HCT116 (cell line): ENCODE results near the gene THRA.

Experiments used
- JUND ChIP-seq: IDR thresholded peaks from 2 replicates; pipeline ENCODE4 v1.6.1; 2012
- POLR2AphosphoS5 ChIP-seq: IDR thresholded peaks from 2 replicates; pipeline ENCODE4 v1.6.1; 2011; ENCODE audit warnings: mild to moderate bottlenecking, low read depth, low read length, moderate library complexity
- SIN3A ChIP-seq: IDR thresholded peaks from 2 replicates; pipeline ENCODE4 v1.6.1; 2012; ENCODE audit warnings: low read depth
- SRF ChIP-seq: IDR thresholded peaks from 2 replicates; pipeline ENCODE4 v1.6.1; 2012; ENCODE audit warnings: low read depth

GRCh38 chr17:40031706-40032105, 31.1 kb upstream of the THRA start:
- no peak for TF ChIP-seq JUND
- no peak for TF ChIP-seq SIN3A
- TF ChIP-seq SRF, result no peak
- TF ChIP-seq POLR2AphosphoS5, result no peak
